Occipital lobe (tissue), 2 donors: Measurements from ENCODE around the gene GUCY1B1. TPM values are rescaled to one million over a fixed set of nuclear protein-coding genes. Genes with fewer than 3 reads are reported as not detected.
A peak's percentile ranks its signal among the peaks of the same experiment; 100 is the strongest.

Experiments used
- DNase-seq: peaks from one replicate; lab custom pipeline; 2025; lab: John Stamatoyannopoulos, UW
- total RNA-seq: library from RNA; depleted of rRNA; stranded (reverse); fragments of >200 nt; gene quantifications from one replicate; pipeline ENCODE4 v1.2.3, GENCODE V29; 2014

Gene GUCY1B1
- 60.8 TPM for total RNA-seq

GRCh38 chr4:155758481-155759371 is at the start of gene GUCY1B1:
GUCY1B1 (plus strand) TSS chr4:155759021; CDS start chr4:155759141, 120 bp downstream.
- DNase-seq, result peak; percentile 96

GRCh38 chr4:155709918-155710317 is 48.9 kb upstream of the GUCY1B1 start:
- no peak for DNase-seq

GRCh38 chr4:155711556-155711955 is 47.3 kb upstream of the GUCY1B1 start:
- DNase-seq, result no peak

DNA sequence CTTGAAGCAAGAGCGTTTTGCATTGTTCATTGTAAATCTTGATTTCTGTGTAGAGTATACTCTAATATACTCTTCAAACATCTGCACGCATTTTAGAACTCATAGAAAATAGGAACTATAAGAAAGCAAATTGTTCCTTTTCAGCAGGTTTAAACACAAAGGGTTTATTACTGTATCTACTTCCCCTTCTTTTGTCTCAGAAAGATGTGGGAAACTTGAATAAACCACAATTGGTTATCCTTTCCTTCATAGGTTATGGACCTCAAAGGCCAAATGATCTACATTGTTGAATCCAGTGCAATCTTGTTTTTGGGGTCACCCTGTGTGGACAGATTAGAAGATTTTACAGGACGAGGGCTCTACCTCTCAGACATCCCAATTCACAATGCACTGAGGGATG is 46.0 kb upstream of the GUCY1B1 start:
- no peak for DNase-seq

GRCh38 chr4:155713911-155714310 is 44.9 kb upstream of the GUCY1B1 start:
- no peak for DNase-seq

DNA sequence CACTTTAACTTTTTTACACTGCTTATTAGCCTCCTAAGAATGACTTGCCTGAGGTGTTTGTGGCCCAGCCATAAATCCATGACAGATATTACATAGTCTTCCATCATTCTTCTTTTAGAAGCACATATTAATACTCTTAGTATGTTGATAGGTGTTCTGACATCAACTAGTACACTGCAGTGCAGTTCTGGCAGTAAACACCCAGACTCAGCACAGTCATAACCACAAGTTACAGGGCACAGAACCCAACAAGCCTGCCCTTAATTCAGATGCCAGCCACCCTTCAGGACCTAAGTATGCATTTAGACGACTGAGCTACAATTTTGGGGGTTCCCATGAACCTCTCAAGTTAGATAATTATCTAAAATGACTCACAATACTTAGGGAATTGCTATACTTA is 36.5 kb upstream of the GUCY1B1 start:
- DNase-seq, result no peak

- DNase-seq, result no peak
Observed at GRCh38 chr4:155722816-155723499, 35.9 kb upstream of the GUCY1B1 start.

- no peak for DNase-seq
Observed at GRCh38 chr4:155724731-155725130, 34.1 kb upstream of the GUCY1B1 start.

DNA sequence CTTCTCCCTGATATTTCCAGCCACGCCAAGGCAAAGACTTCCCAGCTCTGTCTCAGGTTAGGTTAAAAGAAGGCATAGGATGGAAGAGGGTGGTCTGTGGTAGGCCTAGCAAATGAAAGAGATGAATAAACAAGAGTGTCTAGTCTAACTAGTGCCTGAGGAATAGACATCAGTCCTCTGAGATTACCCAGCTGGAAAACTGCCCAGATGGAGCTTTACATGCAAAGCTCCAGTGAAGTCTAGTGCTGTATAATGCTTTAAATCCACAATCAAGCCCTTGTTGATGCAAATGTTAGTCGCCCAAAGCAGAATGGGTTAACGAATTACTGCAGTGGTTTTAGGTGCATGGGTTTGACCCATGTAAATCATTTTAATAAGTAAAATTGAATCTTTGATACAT is 24.8 kb upstream of the GUCY1B1 start:
- DNase-seq, result no peak

- no peak for DNase-seq
Observed at GRCh38 chr4:155734951-155735350, 23.9 kb upstream of the GUCY1B1 start.

DNA sequence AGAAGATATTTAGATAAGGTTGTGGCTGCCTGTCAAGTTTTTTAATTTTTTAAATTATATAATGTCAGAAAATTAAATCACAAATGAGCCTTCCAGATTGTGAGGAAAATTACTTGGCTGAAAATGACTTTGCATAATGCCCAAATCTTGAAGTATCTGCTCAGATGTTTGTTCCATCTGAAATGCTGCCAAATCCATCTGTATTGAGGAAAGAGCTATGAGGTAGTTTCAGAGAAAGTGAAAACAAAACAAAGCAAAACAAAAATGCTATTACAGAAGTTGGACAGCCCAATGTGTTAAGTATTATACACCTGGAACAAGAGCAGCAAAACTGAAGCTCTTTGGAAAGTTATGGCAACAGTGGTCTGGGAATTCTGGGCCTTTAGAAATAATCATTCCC is 23.3 kb upstream of the GUCY1B1 start:
- no peak for DNase-seq

- DNase-seq, result no peak
Observed at GRCh38 chr4:155738548-155738947, 20.3 kb upstream of the GUCY1B1 start.

DNA sequence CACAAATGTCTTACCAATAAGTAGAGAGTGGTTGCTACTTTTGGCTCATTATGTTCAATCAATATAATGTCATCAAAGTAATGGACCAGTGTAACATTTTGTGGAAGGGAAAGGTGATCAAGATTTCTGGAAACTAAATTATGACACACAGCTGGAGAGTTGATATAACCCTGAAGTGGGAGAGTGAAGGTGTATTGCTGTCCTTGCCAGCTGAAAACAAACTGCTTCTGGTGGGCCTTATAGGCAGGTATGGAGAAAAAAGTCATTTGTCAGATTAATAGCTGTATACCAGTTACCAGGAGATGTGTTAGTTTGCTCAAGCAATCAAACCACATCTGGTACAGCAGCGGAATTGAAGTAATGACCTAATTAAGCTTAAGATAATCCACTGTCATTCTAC is 17.3 kb upstream of the GUCY1B1 start:
- DNase-seq, result no peak

GRCh38 chr4:155742310-155743015 is 16.4 kb upstream of the GUCY1B1 start:
- no peak for DNase-seq

DNA sequence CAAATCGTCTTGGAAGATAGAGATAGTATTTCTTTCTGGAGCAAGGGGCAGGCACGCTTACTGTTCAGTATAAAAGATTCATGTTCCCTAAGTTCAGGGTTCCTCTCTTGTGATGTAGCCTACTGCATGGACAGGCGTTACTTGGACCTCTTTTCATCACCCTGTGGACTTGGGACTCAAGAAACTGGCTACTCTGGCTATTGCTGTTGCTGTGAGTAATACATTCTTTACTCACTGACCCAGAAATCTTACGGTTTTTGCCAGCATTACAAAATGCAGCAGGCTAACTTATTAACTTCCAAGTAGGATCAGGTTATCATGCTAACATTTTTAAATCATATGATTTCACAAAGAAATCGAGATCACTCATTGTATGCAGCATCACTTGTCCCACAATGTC is 12.8 kb upstream of the GUCY1B1 start:
- DNase-seq, result no peak

DNA sequence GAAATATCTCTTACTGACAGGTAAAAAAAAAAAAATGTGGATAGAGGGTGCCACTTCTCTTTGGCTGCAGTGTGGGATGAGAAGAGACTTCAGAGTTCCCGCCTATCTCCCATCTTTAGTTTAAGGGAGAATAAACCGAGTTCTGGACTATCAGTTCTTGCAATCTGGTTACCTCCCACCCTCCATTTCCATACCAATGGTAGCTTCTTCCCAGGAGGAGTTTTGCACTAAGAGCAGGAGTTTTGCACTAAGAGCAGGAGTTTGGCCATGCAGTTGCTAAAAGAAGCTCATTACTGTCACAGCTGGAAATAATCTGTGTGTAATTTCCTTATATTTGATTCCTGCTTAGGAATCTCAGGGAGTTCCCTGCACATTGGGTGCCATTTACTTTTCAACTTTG is 10.8 kb upstream of the GUCY1B1 start:
- DNase-seq, result no peak

- no peak for DNase-seq
Observed at GRCh38 chr4:155749041-155749440, 9.8 kb upstream of the GUCY1B1 start.

DNA sequence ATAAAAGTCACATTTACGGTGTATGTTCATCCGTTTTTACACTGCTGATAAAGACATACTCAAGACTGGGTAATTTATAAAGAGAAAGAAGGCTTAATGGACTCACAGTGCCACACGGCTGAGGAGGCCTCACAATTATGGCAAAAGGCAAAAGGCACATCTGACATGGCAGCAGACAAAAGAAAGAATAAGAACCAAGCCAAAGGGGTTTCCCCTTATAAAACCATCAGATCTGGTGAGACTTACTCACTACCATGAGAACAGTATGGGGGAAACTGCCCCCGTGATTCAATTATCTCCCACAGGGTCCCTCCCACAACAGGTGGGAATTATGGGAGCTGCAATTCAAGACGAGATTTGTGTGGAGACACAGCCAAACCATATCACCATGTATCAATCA is 7.3 kb upstream of the GUCY1B1 start:
- DNase-seq, result no peak

GRCh38 chr4:155757745-155758265 is 1.0 kb upstream of the GUCY1B1 start:
- no peak for DNase-seq

GRCh38 chr4:155759372-155760252 is 791 bp downstream of the GUCY1B1 start:
- peak; percentile 42 for DNase-seq

- DNase-seq, result no peak
Observed at GRCh38 chr4:155761047-155761446, 2.2 kb downstream of the GUCY1B1 start.
